HT1080 (cell line): ENCODE results near the gene TMPRSS9. TPM values are rescaled to one million over a fixed set of nuclear protein-coding genes. Genes with fewer than 3 reads are reported as not detected.
A peak's percentile ranks its signal among the peaks of the same experiment; 100 is the strongest.
"Not testable (repeated sequence)": the region's sequence is repeated elsewhere in the genome, so short reads cannot be mapped to it uniquely, and the experiment has no call there.

Experiments used
- DNase-seq: peaks from one replicate; pipeline ENCODE4 v3.0.0-alpha.2; 2015; ENCODE audit warnings: low read depth
- total RNA-seq: library from RNA; depleted of rRNA; stranded (reverse); fragments of >200 nt; shearing (Covaris generic); gene quantifications from 2 replicates; pipeline ENCODE4 v1.2.3, GENCODE V29; 2014

TMPRSS9 gene
- total RNA-seq, 1 experiment from 2014 or later, result not detected

DNA sequence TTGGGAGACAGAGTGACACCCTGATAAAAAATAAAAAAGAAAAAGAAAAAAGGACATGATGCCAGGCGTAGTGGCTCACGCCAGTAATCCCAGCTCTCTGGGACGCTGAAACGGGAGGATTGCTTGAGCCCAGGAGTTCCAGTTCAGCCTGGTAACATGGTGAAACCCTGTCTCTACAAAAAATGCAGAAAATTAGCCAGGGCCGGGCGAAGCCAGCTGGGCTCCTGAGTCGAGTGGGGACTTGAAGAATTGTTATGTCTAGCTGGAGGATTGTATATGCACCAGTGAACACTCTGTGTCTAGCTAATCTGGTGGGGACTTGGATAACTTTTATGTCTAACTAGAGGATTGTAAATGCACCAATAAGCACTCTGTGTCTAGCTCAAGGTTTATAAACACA lies 32.3 kb downstream of the TMPRSS9 start:
- no peak for DNase-seq

DNA sequence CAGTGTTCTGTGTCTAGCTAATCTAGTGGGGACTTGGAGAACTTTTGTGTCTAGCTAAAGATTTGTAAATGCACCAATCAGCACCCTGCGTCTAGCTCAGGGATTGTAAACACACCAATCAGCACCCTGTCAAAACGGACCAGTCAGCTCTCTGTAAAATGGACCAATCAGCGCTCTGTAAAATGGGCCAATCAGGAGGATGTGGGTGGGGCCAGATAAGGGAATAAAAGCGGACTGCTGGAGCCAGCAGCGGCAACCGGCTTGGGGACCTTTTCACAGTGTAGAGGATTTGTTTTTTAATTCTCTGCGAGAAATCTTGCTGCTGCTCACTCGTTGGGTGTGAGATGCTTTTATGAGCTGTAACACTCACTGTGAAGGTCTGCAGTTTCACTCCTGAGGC lies 32.8 kb downstream of the TMPRSS9 start:
- DNase-seq, result peak; percentile 16

GRCh38 chr19:2394054-2394441 lies 34.0 kb downstream of the TMPRSS9 start:
- DNase-seq, result no peak

DNA sequence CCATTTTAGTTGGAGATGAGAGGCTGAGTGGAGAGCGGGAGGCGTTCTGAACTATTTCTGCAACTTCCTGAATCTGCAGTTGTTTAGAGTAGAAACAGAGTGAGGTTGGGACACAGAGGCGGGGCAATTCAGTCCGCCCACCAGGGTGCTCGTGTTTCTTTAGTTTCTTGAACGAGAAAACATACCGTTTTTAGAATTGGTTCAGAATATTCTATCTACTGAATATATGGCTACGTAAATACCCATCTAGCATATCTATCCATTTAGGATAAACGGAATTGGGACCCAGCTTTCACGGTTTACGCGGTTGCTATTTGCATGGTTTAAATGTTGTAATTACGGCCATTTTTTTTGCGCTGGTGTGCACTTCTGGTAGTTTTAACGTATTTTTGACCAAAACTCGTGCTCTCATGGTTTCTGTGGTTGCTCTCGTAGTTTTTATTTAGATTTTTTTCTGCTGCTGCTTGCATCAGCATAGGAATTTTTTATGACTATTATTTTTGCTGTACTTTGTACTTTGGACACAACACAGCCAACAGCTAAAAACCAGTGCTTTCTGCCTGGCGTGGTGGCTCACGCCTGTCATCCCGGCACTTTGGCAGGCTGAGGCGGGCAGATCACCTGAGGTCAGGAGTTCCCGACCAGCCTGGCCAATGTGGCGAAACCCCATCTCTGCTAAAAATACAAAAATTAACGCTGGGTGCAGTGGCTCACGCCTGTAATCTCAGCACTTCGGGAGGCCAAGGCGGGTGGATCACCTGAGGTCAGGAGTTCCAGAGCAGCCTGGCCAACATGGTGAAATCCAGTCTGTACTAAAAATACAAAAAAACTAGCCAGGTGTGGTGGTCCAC lies 34.6 kb downstream of the TMPRSS9 start:
- DNase-seq, result no peak

DNA sequence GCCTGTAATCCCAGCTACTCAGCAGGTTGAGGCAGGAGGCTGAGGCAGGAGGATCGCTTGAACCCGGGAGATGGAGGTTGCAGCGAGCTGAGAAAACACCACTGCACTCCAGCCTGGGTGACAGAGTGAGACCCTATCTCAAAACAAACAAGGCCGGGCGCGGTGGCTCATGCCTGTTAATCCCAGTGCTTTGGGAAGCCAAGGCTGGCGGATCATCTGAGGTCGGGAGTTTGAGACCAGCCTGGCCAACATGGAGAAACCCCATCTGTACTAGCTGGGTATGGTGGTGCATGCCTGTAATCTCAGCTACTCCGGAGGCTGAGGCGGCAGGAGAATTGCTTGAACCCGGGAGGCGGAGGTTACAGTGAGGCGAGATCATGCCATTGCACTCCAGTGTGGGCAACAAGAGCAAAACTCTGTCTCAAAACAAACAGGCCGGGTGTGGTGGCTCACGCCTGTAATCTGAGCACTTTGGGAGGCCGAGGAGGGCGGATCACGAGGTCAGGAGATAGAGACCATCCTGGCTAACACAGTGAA lies 35.3 kb downstream of the TMPRSS9 start:
- DNase-seq, result not testable (repeated sequence)

DNA sequence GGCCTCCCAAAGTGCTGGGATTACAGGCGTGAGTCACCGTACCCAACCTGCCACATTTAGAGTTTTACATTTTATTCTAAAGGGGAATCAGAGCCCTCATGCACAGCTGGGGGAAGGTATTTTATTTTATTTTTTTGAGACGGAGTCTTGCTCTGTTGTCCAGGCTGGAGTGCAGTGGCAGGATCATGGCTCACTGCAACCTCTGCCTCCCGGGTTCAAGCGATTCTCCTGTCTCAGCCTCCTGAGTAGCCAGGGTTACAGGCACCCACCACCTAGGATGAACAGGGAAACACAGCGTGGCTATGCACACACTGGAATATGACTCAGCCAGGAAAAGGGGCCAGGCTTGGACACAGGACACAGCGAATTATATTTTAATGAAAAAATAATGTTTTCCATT lies 37.1 kb downstream of the TMPRSS9 start:
- DNase-seq, result not testable (repeated sequence)

- DNase-seq, result no peak
These were observed 38.8 kb downstream of the TMPRSS9 start for GRCh38 chr19:2398735-2399305.

DNA sequence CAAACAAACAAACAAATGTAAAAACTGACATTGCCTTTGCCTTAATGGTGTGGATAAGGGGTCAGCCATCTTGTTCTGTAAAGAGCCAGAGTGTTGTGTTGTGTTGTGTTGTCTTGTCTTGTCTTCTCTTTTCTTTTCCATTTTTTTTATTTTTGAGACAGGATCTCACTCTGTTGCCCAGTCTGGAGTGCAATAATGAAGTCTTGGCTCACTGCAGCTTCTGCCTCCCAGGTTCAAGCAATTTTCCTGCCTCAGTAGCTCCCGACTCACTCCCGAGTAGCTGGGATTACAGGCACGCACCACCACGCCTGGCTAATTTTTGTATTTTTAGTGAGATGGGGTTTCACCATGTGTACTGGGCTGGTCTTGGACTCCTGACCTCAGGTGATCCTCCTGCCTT lies 39.5 kb downstream of the TMPRSS9 start:
- DNase-seq, result no peak

GRCh38 chr19:2408247-2408646 lies 48.2 kb downstream of the TMPRSS9 start:
- DNase-seq, result no peak

DNA sequence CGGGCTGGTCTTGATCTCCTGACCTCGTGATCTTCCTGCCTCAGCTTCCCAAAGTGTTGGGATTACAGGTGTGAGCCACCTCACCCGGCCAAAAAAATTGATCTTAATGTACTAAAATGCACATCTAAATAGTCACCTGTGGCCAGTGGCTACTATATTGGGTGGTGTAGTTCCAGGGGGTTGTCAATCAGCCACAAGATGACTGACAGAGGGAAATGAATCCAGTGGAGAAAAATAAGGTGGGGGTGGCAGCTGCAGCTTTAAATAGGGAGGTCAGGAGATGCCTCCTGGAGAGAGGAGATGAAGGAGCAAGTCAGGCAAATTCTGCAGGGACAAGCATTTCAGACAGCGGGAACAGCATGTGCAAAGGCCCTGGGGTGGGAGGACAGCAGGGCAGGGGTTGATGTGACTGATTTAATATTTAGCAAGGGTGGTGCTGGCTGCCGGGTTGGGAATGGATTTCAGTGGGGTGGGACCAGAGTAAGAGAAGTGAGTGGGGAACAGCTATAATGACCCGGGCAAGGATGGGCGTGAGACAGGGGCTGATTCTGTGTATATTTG lies 49.4 kb downstream of the TMPRSS9 start:
- DNase-seq, result no peak

GRCh38 chr19:2410023-2410422 lies 50.0 kb downstream of the TMPRSS9 start:
- no peak for DNase-seq

- DNase-seq, result no peak
These were observed 51.6 kb downstream of the TMPRSS9 start for GRCh38 chr19:2411709-2412108.

DNA sequence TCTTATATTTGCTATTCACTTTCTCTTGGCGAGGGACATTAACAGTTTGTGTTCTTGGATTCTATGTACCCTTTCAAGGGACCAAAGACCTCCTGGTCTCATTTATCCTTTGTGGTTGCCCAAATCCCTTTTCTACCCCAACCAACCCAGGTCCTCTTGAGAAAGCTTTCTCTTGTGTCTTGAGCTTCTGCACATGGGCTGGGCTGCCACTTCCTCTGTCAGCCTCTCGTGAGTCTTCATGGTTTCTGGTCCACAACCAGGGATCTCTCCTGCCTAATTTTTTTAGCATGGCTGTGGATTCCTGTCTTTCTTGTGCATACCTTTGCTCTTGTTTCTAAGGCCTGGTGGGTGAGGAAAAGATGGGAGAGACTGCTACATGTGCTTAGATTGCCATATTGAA lies 52.4 kb downstream of the TMPRSS9 start:
- DNase-seq, result no peak

DNA sequence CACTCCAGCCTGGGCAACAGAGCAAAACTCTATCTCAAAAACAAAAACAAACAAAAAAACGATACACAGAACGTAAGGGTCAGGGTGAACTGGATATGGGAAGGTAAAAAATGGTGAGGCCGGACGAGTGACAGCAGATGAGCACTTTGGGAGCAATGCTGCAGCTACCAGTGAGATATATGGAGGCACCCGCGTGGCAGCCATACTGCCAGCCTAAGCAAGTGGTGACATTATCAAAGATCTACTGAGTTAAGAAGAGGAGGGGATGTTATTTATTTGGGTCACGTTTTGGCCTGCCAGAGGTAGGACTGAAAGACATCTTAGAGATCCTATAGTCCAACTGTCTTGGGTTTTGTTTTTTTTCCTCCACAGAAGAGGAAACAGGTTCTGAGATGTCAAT lies 53.1 kb downstream of the TMPRSS9 start:
- no peak for DNase-seq

GRCh38 chr19:2413629-2414028 lies 53.6 kb downstream of the TMPRSS9 start:
- DNase-seq, result no peak

DNA sequence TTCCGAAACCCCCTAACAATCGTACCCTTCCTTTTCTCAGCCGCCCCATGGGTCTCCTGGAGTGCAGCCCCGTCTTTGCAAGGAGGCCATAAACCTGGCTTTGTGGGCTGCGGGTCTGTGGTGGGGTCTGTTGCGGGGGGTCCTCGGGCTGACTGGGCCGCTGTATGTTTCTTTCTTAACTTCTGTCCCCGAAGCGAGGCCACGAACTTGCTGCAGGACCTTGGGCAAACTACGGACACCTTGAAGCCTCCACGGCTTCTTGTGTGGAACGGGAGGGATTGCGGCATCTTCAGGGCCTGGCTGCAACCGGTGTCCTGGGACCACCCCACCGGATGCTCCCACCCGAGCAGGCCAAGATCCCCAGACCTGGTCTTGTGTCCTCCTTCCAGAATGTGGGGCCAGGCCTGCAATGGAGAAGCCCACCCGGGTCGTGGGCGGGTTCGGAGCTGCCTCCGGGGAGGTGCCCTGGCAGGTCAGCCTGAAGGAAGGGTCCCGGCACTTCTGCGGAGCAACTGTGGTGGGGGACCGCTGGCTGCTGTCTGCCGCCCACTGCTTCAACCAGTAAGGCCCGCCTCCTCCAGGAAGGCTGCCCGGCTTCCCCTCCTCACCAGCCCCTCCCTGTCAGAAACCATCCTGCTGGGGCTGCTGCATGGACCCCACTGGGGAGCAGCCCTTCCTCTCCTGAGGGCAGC lies 55.4 kb downstream of the TMPRSS9 start:
- no peak for DNase-seq

- no peak for DNase-seq
These were observed 55.9 kb downstream of the TMPRSS9 start for GRCh38 chr19:2415973-2416319.

GRCh38 chr19:2416321-2417097 lies 56.4 kb downstream of the TMPRSS9 start:
- no peak for DNase-seq

DNA sequence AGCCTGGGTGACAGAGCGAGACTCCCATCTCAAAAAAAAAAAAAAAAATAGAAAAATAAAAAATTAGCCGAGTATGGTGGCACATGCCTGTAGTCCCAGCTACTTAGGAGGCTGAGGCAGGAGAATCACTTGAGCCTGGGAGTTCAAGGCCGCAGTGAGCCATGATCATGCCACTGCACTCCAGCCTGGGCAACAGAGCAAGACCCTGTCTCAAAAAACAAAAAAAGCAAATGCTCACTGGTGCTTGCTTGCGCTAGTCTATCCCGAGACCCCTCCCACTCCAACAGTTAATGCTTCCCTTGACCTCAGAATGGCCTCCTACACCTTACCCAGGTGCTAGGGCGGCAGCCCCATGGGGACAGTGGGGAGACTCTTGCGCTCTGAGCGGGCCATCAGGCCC lies 57.4 kb downstream of the TMPRSS9 start:
- DNase-seq, result not testable (repeated sequence)

DNA sequence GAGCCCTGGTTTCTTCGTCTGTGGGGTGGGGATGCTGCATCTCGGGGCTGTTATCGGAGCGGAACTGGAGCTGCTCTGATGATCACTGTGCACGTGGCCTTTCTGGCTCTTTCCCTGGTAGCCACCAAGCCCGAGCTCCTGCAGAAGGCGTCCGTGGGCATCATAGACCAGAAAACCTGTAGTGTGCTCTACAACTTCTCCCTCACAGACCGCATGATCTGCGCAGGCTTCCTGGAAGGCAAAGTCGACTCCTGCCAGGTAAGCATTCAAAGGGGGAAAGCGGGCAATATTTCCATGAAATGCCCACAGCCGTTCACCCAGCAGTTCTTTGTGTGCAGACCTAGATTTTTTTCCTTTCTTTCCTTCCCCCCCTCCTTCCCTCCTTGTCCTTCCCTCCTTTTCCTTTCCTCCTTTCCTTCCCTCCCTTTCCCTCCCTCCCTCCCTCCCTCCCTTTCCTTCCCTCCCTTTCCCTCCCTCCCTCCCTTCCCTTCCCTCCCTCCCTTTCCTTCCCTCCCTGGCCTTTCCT lies 57.9 kb downstream of the TMPRSS9 start:
- DNase-seq, result no peak

GRCh38 chr19:2419754-2420153 lies 59.7 kb downstream of the TMPRSS9 start:
- no peak for DNase-seq
